Upper lobe of left lung (tissue), 4 donors: ENCODE results near the gene ZSCAN5C.
"Not testable (repeated sequence)": the region's sequence is repeated elsewhere in the genome, so short reads cannot be mapped to it uniquely, and the experiment has no call there.

Experiments
- POLR2A ChIP-seq, 4 donors: fragments of 450-650 bp; IDR thresholded peaks; one replicate each; pipeline ENCODE4 v1.5.1; 2016 to 2017; ENCODE audit warnings: antibody characterized with exemption in 4 of 4, mild to moderate bottlenecking in 2 of 4
- POLR2AphosphoS5 ChIP-seq, 2 donors: sonication (generic); formaldehyde crosslinking; IDR thresholded peaks; one replicate each; pipeline ENCODE4 v1.5.1; 2017; ENCODE audit warnings: antibody characterized with exemption in 2 of 2
- TF ChIP-seq, protein P1 (sequence below), 6 experiments: fragments of 450-650 bp in 4 of 6; fragments of 200-600 bp in 2 of 6; sonication (generic) in 2 of 6; IDR thresholded peaks; one replicate each; pipeline ENCODE4 v1.5.1; 2016 to 2019; ENCODE audit warnings: antibody characterized with exemption in 6 of 6

DNA sequence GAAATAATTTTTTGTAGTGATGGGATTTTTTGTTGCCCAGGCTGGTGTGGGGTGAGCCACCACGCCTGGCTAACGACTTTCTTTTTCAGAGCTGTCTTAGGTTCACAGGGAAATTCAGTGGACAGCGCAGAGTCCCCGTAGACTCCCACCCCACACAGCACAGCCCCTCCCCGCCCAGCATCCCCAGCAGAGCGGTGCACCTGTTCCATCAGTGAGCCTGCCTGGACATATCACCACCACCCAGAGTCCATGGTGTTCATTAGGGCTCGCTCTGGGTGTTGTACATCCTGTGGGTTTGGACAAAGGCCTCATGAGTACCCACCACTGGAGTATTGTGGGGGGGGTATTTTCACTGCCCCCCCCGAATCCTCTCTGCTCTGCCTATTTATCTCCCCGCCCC lies 8.0 kb downstream of the ZSCAN5C start:
- TF ChIP-seq POLR2A, POLR2AphosphoS5 (IDR thresholded peaks at IDR 0.05): not testable (repeated sequence)
- TF ChIP-seq, protein P1, sequence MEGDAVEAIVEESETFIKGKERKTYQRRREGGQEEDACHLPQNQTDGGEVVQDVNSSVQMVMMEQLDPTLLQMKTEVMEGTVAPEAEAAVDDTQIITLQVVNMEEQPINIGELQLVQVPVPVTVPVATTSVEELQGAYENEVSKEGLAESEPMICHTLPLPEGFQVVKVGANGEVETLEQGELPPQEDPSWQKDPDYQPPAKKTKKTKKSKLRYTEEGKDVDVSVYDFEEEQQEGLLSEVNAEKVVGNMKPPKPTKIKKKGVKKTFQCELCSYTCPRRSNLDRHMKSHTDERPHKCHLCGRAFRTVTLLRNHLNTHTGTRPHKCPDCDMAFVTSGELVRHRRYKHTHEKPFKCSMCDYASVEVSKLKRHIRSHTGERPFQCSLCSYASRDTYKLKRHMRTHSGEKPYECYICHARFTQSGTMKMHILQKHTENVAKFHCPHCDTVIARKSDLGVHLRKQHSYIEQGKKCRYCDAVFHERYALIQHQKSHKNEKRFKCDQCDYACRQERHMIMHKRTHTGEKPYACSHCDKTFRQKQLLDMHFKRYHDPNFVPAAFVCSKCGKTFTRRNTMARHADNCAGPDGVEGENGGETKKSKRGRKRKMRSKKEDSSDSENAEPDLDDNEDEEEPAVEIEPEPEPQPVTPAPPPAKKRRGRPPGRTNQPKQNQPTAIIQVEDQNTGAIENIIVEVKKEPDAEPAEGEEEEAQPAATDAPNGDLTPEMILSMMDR (IDR thresholded peaks at IDR 0.05), result not testable (repeated sequence)
